SH-SY5Y (cell line): ENCODE results near the gene RNF41.
A peak's percentile ranks its signal among the peaks of the same experiment; 100 is the strongest.

Experiments
- GATA2 ChIP-seq: IDR thresholded peaks from 2 replicates; pipeline ENCODE4 v1.6.1; 2011; ENCODE audit warnings: mild to moderate bottlenecking, low read depth, low read length
- GATA3 ChIP-seq: IDR thresholded peaks from 2 replicates; pipeline ENCODE4 v1.6.1; 2011; ENCODE audit warnings: low read depth, mild to moderate bottlenecking, low read length, moderate library complexity

The RNF41 gene

DNA sequence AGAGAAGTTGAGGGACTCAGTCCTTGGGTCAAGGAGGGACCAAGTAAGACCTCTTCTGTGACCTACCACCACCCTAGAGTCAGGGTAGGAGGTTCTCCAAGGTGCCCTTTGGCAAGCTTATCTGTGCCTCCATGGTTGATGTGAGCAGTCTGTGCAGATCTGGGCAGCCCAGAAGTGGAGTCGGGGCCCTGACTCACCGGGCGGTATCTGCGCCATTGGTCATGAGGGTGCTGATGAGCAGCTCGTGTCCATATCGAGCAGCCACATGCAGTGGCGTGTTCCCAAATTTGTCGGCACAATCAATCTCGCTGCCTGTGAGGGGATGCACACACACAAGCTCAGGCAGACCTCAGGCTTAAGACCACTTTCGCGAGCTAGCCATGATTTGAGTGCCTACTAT, 31.4 kb upstream of the RNF41 start:
- TF ChIP-seq GATA3 (no peak), GATA2 (no peak)

DNA sequence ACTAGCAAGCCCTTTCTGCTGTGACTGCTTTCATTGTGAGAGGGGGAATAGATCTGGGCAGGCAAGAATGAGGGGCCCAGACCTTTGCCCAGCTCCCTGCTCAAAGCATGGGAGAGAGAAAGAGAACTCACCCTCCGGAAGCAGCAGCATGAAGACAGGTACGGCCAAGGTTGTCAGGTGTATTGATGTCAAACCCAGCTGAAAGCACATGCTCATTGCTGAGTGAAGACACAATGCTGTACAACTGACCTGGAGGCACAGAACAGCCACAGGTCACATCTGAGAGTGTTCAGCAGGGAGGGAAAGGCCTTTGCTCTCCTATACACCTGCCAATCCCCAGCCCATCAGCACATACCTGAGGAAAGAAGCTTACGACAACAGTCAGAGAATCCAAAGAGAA, 30.9 kb upstream of the RNF41 start:
- TF ChIP-seq GATA3 (no peak), GATA2 (no peak)

GRCh38 chr12:56248711-56249110, 27.0 kb upstream of the RNF41 start:
- no peak for TF ChIP-seq GATA2
- TF ChIP-seq GATA3: no peak

GRCh38 chr12:56247923-56248322, 26.2 kb upstream of the RNF41 start:
- TF ChIP-seq GATA2 (no peak), GATA3 (no peak)

- no peak for TF ChIP-seq GATA2
- no peak for TF ChIP-seq GATA3
Measured at GRCh38 chr12:56244494-56244893, 22.8 kb upstream of the RNF41 start.

DNA sequence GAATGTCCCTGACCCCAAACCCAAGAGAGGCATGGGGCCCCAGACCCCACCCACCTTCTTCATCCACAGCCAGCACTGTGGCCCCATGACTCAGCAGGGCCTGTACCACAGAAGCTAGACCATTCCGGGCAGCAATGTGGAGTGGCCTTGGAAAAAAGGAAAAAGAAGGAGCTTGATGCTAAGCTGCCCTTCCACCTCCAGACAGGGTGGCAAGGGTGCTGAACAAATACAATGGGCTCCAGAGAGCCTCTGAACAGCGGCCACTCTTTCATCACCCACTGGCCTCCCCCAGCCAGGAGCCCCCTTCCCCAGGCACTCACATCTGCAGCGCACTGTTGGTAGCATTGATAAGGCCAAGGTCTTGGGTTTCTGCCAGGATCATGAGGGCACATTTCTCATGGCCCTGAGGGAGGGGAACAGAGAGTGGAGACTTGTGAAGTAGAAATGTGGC, 22.0 kb upstream of the RNF41 start:
- TF ChIP-seq GATA3 (no peak), GATA2 (no peak; the same call in 1 of the 2 replicates)

GRCh38 chr12:56242986-56243385, 21.3 kb upstream of the RNF41 start:
- TF ChIP-seq GATA3 (no peak), GATA2 (no peak)

GRCh38 chr12:56241424-56242303, 19.9 kb upstream of the RNF41 start:
- no peak for TF ChIP-seq GATA3
- no peak for TF ChIP-seq GATA2

GRCh38 chr12:56237552-56237951, 15.8 kb upstream of the RNF41 start:
- TF ChIP-seq GATA2: no peak

DNA sequence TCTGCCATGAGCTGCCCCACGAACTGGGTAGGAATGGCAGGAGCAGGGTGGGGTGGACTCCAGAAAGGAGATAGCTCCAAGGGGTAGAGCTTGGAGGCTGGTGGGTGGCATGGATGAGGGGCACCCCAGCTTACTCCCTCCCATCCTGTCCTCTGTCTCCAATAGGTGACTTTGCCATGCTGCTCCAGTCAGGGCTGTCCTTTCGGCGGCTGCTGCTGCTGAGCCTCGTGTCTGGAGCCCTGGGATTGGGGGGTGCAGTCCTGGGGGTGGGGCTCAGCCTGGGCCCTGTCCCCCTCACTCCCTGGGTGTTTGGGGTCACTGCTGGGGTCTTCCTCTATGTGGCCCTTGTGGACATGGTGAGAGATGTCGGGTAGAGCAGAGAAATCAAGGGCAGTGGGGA, 15.3 kb upstream of the RNF41 start:
- TF ChIP-seq GATA3 (no peak), GATA2 (no peak)

DNA sequence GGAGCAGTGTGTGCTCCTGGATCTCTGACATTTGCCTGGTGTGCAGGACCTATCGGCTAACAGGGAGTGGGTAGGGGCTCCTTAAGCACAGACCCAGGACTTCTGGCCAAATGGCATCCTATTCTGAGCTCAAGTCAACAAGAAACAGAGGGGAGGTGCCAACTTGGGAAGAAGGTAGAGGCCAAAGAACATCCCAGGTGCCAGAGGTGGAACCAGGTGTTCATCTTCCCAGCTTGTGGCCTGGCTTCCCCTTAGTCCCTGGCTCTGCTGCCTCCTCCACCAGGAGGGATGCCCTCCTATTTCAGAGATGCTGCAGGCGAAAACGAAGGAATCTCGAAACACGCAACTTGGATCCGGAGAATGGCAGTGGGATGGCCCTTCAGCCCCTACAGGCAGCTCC, 14.4 kb upstream of the RNF41 start:
- TF ChIP-seq GATA2 (no peak), GATA3 (no peak)

- TF ChIP-seq GATA2 (0 out of 2 replicates have a peak, but pooled peaks have one; percentile 30), GATA3 (no peak)
Measured at GRCh38 chr12:56234746-56235436, 13.2 kb upstream of the RNF41 start.

- TF ChIP-seq GATA2: no peak
- no peak for TF ChIP-seq GATA3
Measured at GRCh38 chr12:56231184-56231582, 9.5 kb upstream of the RNF41 start.

- TF ChIP-seq GATA2 (no peak), GATA3 (no peak)
Measured at GRCh38 chr12:56230432-56231183, 8.9 kb upstream of the RNF41 start.
